Keratinocyte (primary cell): ENCODE results near the gene HEPHL1.

Experiments
- EZH2 ChIP-seq: IDR thresholded peaks from one replicate; pipeline ENCODE4 v1.6.1; 2012; ENCODE audit warnings: inconsistent platforms, mild to moderate bottlenecking, low read length, moderate library complexity
- TF ChIP-seq, protein P1 (sequence below), 3 experiments: IDR thresholded peaks in 1 of 3; conservative IDR thresholded peaks in 1 of 3; optimal IDR thresholded peaks in 1 of 3; 2 replicates in 2 of 3; 3 replicates in 1 of 3; pipeline versions ENCODE3 to v1.5.1; 2011; ENCODE audit warnings: low read length in 3 of 3, mild to moderate bottlenecking in 3 of 3, moderate library complexity in 2 of 3, control low read depth in 1 of 3, inconsistent platforms in 1 of 3; ENCODE audit not compliant: insufficient read depth in 2 of 3; ENCODE audit errors: extremely low read depth in 1 of 3

GRCh38 chr11:94125407-94126115 is 104.4 kb downstream of the HEPHL1 start:
- TF ChIP-seq, protein P1, sequence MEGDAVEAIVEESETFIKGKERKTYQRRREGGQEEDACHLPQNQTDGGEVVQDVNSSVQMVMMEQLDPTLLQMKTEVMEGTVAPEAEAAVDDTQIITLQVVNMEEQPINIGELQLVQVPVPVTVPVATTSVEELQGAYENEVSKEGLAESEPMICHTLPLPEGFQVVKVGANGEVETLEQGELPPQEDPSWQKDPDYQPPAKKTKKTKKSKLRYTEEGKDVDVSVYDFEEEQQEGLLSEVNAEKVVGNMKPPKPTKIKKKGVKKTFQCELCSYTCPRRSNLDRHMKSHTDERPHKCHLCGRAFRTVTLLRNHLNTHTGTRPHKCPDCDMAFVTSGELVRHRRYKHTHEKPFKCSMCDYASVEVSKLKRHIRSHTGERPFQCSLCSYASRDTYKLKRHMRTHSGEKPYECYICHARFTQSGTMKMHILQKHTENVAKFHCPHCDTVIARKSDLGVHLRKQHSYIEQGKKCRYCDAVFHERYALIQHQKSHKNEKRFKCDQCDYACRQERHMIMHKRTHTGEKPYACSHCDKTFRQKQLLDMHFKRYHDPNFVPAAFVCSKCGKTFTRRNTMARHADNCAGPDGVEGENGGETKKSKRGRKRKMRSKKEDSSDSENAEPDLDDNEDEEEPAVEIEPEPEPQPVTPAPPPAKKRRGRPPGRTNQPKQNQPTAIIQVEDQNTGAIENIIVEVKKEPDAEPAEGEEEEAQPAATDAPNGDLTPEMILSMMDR (optimal IDR thresholded peaks at IDR 0.05 in 1 of 3, IDR thresholded peaks at IDR 0.05 in 1 of 3, conservative IDR thresholded peaks at IDR 0.05 in 1 of 3; ENCODE audit: extremely low read depth in 1 of 3, insufficient read depth in 2 of 3, low read length in 3 of 3) = no peak
- no peak for TF ChIP-seq EZH2
